Psoas muscle (tissue), 8 donors: ENCODE results near the gene RFTN2. TPM values are rescaled to one million over a fixed set of nuclear protein-coding genes. Genes with fewer than 3 reads are reported as not detected.
"Not testable (repeated sequence)": the region's sequence is repeated elsewhere in the genome, so short reads cannot be mapped to it uniquely, and the experiment has no call there.

Experiments used
- ATAC-seq, 4 donors: fragments of 200-7000 bp; cut with Tn5 transposase; one replicate each; pipeline ENCODE4 v1.9.1; 2020; ENCODE audit warnings: moderate library complexity in 3 of 4, mild to moderate bottlenecking in 2 of 4
- DNase-seq, 2 donors: peaks; one replicate each; pipeline ENCODE4 v3.0.0-alpha.2; 2020
- H3K27ac ChIP-seq: fragments of 200-600 bp; one replicate; pipeline ENCODE4 v1.8.0; 2022
- H3K27me3 ChIP-seq, 3 donors: fragments of 200-600 bp in 1 of 3; one replicate each; pipeline versions ENCODE4 v1.6.1 to v1.8.0; 2013 to 2022; ENCODE audit warnings: low read length in 2 of 3, mild to moderate bottlenecking in 2 of 3, moderate library complexity in 1 of 3; ENCODE audit not compliant: insufficient read depth in 3 of 3
- H3K36me3 ChIP-seq, 2 donors: fragments of 200-600 bp in 1 of 2; one replicate each; pipeline versions ENCODE4 v1.6.1 to v1.8.0; 2013 to 2022; ENCODE audit warnings: low read depth in 1 of 2, mild to moderate bottlenecking in 1 of 2, moderate library complexity in 1 of 2; ENCODE audit not compliant: insufficient read depth in 1 of 2
- H3K4me1 ChIP-seq: fragments of 200-600 bp; one replicate; pipeline ENCODE4 v1.8.0; 2022
- H3K4me3 ChIP-seq: fragments of 200-600 bp; one replicate; pipeline ENCODE4 v1.8.0; 2022; ENCODE audit warnings: mild to moderate bottlenecking
- H3K9me3 ChIP-seq: fragments of 200-600 bp; one replicate; pipeline ENCODE4 v1.8.0; 2022
- WGBS, 3 donors: extraction: QIAGEN DNeasy Blood & Tissue Kit; methylation state at CpG; one replicate each; pipeline versions ENCODE4 v1.1.6 to v1.1.7; 2013; 5-methylcytosine and 5-hydroxymethylcytosine counted together
- intact Hi-C, 2 donors: fragments of 100-400 bp; cut with DNase I; formaldehyde crosslinking; loops; one replicate each; pipeline versions ENCODE4 v1.11.0 to v1.14.2; 2022
- polyA plus RNA-seq, 3 donors: library from polyadenylated mRNA; stranded (reverse); fragments of 200-250 nt; gene quantifications; one replicate each; pipeline ENCODE4 v1.2.3, GENCODE V29; 2013
- total RNA-seq, 4 donors: library from RNA; stranded (reverse); fragmentation: NEBNext Ultra II Directional in 2 of 4; extraction: Animal tissue kit (Norgen Biotek cat#: 25700) in 2 of 4; gene quantifications; one replicate each; pipeline versions ENCODE4 v1.2.1 to v1.2.4, GENCODE V29; 2021 to 2023
- TF ChIP-seq, protein P1 (sequence below): fragments of 200-600 bp; IDR thresholded peaks from one replicate; pipeline ENCODE4 v1.8.0; 2022; ENCODE audit warnings: antibody characterized with exemption
- donor health status: healthy with polysubstance abuse.
- donor health status: DM: no; HTN: no; CAD: no; lungs with moderate emphysema.
- donor health status: Bipolar disorder and iron deficiency.
- donor health status: healthy.
- donor health status: DM: yes; HTN: yes; CAD: no.
- donor health status: DM: no; HTN: no; CAD: no.
- donor health status: DM: no; HTN: no; CAD: no.
- donor health status: DM: yes; HTN: yes; CAD: no.

The RFTN2 gene
- total and polyA plus RNA-seq, 7 donors, result 0.57 to 5.4 (median 0.92) TPM

- H3K27me3 ChIP-seq, H3K9me3 ChIP-seq, intact Hi-C loops, H3K36me3 ChIP-seq, ATAC-seq, H3K4me1 ChIP-seq, H3K4me3 ChIP-seq, H3K27ac ChIP-seq, DNase-seq: not testable (repeated sequence)
- WGBS, 3 donors, result 92 to 97% methylated on average over 12 to 16 of the region's 30 CpGs; no CpG with 5 or more reads in 1 of the 3 donors
Observed at GRCh38 chr2:197695971-197696370, 20.6 kb upstream of the RFTN2 start.

DNA sequence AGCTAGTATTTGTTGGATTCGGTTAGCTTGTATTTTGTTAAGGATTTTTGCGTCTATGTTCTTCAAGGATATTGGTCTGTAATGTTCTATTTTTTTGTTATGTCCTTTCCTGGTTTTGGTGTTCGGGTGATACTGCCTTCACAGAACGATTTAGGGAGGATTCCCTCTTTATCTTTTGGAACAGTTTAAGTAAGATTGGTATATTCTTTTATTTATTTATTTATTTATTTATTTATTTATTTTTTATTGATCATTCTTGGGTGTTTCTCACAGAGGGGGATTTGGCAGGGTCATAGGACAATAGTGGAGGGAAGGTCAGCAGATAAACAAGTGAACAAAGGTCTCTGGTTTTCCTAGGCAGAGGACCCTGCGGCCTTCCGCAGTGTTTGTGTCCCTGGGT lies 19.8 kb upstream of the RFTN2 start:
- 96 to 97% (median 96%) methylated on average over 4 of the region's 6 CpGs for WGBS, 3 donors
- intact Hi-C loops, result not testable (repeated sequence)

GRCh38 chr2:197677483-197677882 lies 2.1 kb upstream of the RFTN2 start:
- Histone ChIP-seq H3K9me3 (no peaks in the 10 kb centered on the region), H3K4me1 (no peaks in the 10 kb centered on the region), H3K36me3 (no peaks in the 10 kb centered on the region), H3K27me3 (no peaks in the 10 kb centered on the region), H3K4me3 (no peak overlapping the region), H3K27ac (no peak overlapping the region)
- intact Hi-C loops, result no loop called here
- WGBS, 3 donors, result 37 to 54% (median 48%) methylated on average over 2 of the region's 2 CpGs
- TF ChIP-seq, protein P1, sequence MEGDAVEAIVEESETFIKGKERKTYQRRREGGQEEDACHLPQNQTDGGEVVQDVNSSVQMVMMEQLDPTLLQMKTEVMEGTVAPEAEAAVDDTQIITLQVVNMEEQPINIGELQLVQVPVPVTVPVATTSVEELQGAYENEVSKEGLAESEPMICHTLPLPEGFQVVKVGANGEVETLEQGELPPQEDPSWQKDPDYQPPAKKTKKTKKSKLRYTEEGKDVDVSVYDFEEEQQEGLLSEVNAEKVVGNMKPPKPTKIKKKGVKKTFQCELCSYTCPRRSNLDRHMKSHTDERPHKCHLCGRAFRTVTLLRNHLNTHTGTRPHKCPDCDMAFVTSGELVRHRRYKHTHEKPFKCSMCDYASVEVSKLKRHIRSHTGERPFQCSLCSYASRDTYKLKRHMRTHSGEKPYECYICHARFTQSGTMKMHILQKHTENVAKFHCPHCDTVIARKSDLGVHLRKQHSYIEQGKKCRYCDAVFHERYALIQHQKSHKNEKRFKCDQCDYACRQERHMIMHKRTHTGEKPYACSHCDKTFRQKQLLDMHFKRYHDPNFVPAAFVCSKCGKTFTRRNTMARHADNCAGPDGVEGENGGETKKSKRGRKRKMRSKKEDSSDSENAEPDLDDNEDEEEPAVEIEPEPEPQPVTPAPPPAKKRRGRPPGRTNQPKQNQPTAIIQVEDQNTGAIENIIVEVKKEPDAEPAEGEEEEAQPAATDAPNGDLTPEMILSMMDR, result no peak
- ATAC-seq (no peak), DNase-seq (no peak)

More for the DNA sequence above, 19.8 kb upstream of the RFTN2 start:
- not testable (repeated sequence) for H3K27ac ChIP-seq, DNase-seq, H3K36me3 ChIP-seq, ATAC-seq, H3K4me1 ChIP-seq, H3K27me3 ChIP-seq, H3K4me3 ChIP-seq, H3K9me3 ChIP-seq

DNA sequence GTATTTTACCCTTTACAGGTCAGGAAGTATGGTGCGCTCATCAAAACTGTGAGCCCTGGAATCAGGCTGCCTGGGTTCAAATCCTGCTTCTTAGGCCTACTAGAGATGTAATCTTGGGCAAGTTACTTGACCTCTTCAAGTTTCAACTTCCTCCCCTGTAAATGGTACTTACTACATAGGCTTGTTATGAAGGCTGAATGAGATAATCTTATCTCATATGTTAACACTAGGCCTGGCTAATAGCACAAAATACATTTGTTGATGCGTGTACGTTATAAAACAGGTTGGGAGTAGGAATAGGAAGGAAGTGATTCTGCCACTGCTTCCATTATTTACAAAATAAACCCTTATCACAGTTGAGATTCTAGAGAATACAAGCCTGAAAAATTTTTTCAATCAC lies 1.7 kb upstream of the RFTN2 start:
- H3K27ac ChIP-seq, result no peak overlapping the region
- WGBS, 3 donors, result 80 to 92% (median 89%) methylated on average over 3 of the region's 3 CpGs
- H3K4me1 ChIP-seq, result no peaks in the 10 kb centered on the region
- no peaks in the 10 kb centered on the region for H3K9me3 ChIP-seq
- intact Hi-C loops, result no loop called here
- ATAC-seq (no peak), DNase-seq (no peak)
- H3K4me3 ChIP-seq, result no peak overlapping the region
- H3K36me3 ChIP-seq, result no peaks in the 10 kb centered on the region
- H3K27me3 ChIP-seq, result no peaks in the 10 kb centered on the region
- TF ChIP-seq, protein P1, result no peak

GRCh38 chr2:197675711-197676188 lies 363 bp upstream of the RFTN2 start:
- H3K27ac ChIP-seq, result peak overlapping the region; percentile 24
- intact Hi-C loops, result no loop called here
- no peaks in the 10 kb centered on the region for H3K4me1 ChIP-seq
- 3 to 15% (median 5%) methylated on average over 6 of the region's 6 CpGs for WGBS, 3 donors
- no peaks in the 10 kb centered on the region for H3K9me3 ChIP-seq
- DNase-seq (no peak), ATAC-seq (peak in 1 of 4 donors; percentile 55)
- no peaks in the 10 kb centered on the region for H3K36me3 ChIP-seq
- no peaks in the 10 kb centered on the region for H3K27me3 ChIP-seq
- TF ChIP-seq, protein P1, result no peak
- peak overlapping the region; percentile 62 for H3K4me3 ChIP-seq

- Histone ChIP-seq H3K27me3 (no peaks in the 10 kb centered on the region), H3K4me1 (no peaks in the 10 kb centered on the region), H3K36me3 (no peaks in the 10 kb centered on the region), H3K9me3 (no peaks in the 10 kb centered on the region), H3K4me3 (peak overlapping the region; percentile 62), H3K27ac (peak overlapping the region; percentile 33)
- DNase-seq (no peak), ATAC-seq (peak in 1 of 4 donors; percentile 53)
- WGBS, 3 donors, result 2 to 5% (median 3%) methylated on average over 3 of the region's 3 CpGs
- TF ChIP-seq, protein P1, result no peak
- intact Hi-C loops, result no loop called here
Observed at GRCh38 chr2:197674591-197674990, 796 bp downstream of the RFTN2 start.
